ENCODE results near the gene TTC4. TPM values are rescaled to one million over a fixed set of nuclear protein-coding genes. Genes with fewer than 3 reads are reported as not detected.

TTC4 gene
- total RNA-seq, 1 experiment from 2014 or later: 26.3 TPM

DNA sequence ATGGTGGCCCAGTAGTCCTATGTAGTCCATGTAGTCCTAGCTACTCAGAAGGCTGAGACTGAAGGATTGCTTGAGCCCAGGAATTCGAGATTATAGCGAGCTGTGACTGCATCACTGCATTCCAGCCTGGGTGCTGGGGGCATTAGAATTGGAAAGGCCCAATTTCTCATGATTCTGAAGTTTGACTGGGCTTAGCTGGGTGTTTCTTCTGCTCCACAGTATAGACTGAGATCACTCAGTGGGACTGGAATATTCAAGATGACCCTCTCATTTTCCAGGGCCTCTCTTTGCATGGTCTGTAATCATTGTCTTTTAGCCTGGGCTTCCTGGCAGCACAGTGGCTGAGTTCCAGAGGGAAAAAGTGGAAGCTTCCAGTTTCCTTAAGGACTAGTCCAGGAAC, 47.9 kb upstream of the TTC4 start:
- Histone ChIP-seq H3K27ac (ENCODE audit: low read depth, low read length) (no peak overlapping the region), H2AFZ (ENCODE audit: low read depth, low read length, poor library complexity, severe bottlenecking) (no peak overlapping the region), H3K79me2 (ENCODE audit: insufficient read depth, low read length) (no peaks in the 10 kb centered on the region), H3K4me3 (replicated peaks in 1 of 2; ENCODE audit: low read depth in 1 of 2, low read length in 2 of 2) (no peak overlapping the region), H3K9me2 (ENCODE audit: insufficient read depth) (no peaks in the 10 kb centered on the region), H3K4me1 (ENCODE audit: control insufficient read depth in 1 of 2, insufficient read depth in 2 of 2, low read length in 2 of 2) (no peaks in the 10 kb centered on the region), H3K27me3 (ENCODE audit: insufficient read depth, low read length) (no peaks in the 10 kb centered on the region), H3K9ac (ENCODE audit: low read length) (no peak overlapping the region), H3K4me2 (ENCODE audit: low read length) (no peak overlapping the region), H4K20me1 (ENCODE audit: insufficient read depth) (no peaks in the 10 kb centered on the region), H3K36me3 (ENCODE audit: control insufficient read depth in 1 of 2, insufficient read depth in 2 of 2, low read length in 2 of 2) (no peaks in the 10 kb centered on the region), H3K9me3 (ENCODE audit: control insufficient read depth in 1 of 2, insufficient read depth in 1 of 2, low read depth in 1 of 2, low read length in 2 of 2) (no peaks in the 10 kb centered on the region)
- TF ChIP-seq EGR1 (IDR thresholded peaks at IDR 0.05; ENCODE audit: low read depth) (no peak), POLR2AphosphoS5 (IDR thresholded peaks at IDR 0.05; ENCODE audit: low read depth, low read length) (no peak), ZBTB33 (IDR thresholded peaks at IDR 0.05; ENCODE audit: extremely low read depth, insufficient replicate concordance, low read length) (no peak), ELF1 (IDR thresholded peaks at IDR 0.05; ENCODE audit: borderline replicate concordance, low read depth) (no peak), CBX3 (IDR thresholded peaks at IDR 0.05; ENCODE audit: low read depth) (no peak), FOSL1 (IDR thresholded peaks at IDR 0.05; ENCODE audit: low read depth) (no peak), RAD21 (IDR thresholded peaks at IDR 0.05; ENCODE audit: low read depth) (no peak)
- TF ChIP-seq, protein P1, sequence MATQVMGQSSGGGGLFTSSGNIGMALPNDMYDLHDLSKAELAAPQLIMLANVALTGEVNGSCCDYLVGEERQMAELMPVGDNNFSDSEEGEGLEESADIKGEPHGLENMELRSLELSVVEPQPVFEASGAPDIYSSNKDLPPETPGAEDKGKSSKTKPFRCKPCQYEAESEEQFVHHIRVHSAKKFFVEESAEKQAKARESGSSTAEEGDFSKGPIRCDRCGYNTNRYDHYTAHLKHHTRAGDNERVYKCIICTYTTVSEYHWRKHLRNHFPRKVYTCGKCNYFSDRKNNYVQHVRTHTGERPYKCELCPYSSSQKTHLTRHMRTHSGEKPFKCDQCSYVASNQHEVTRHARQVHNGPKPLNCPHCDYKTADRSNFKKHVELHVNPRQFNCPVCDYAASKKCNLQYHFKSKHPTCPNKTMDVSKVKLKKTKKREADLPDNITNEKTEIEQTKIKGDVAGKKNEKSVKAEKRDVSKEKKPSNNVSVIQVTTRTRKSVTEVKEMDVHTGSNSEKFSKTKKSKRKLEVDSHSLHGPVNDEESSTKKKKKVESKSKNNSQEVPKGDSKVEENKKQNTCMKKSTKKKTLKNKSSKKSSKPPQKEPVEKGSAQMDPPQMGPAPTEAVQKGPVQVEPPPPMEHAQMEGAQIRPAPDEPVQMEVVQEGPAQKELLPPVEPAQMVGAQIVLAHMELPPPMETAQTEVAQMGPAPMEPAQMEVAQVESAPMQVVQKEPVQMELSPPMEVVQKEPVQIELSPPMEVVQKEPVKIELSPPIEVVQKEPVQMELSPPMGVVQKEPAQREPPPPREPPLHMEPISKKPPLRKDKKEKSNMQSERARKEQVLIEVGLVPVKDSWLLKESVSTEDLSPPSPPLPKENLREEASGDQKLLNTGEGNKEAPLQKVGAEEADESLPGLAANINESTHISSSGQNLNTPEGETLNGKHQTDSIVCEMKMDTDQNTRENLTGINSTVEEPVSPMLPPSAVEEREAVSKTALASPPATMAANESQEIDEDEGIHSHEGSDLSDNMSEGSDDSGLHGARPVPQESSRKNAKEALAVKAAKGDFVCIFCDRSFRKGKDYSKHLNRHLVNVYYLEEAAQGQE (IDR thresholded peaks at IDR 0.05; ENCODE audit: low read depth): no peak
- TF ChIP-seq, protein P2, sequence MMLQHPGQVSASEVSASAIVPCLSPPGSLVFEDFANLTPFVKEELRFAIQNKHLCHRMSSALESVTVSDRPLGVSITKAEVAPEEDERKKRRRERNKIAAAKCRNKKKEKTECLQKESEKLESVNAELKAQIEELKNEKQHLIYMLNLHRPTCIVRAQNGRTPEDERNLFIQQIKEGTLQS (IDR thresholded peaks at IDR 0.05): no peak
- ChIA-PET RAD21 (ENCODE audit: low non-redundant PET in 1 of 2, low total read pairs in 2 of 2, uncharacterized antibody in 2 of 2, unreplicated experiment in 2 of 2) (no interaction called here), POLR2A (no interaction called here), CTCF (interaction anchor here (0.7 kb wide), 1 partner anchor 104 kb away, joined by 3 read pairs; no protein-coding TSS in a partner anchor)
- no TSS peak for BruUV-seq (replicated peaks)
- DNase-seq (ENCODE audit: low read depth, low spot score) (no peak), ATAC-seq (no peak)
- intact Hi-C loops (cut with micrococcal nuclease): no loop called here

Data from HCT116 (cell line).